ENCODE data around the gene LRRC53. TPM values are rescaled to one million over a fixed set of nuclear protein-coding genes. Genes with fewer than 3 reads are reported as not detected.

Gene LRRC53
- polyA plus RNA-seq, 1 experiment = not detected

DNA sequence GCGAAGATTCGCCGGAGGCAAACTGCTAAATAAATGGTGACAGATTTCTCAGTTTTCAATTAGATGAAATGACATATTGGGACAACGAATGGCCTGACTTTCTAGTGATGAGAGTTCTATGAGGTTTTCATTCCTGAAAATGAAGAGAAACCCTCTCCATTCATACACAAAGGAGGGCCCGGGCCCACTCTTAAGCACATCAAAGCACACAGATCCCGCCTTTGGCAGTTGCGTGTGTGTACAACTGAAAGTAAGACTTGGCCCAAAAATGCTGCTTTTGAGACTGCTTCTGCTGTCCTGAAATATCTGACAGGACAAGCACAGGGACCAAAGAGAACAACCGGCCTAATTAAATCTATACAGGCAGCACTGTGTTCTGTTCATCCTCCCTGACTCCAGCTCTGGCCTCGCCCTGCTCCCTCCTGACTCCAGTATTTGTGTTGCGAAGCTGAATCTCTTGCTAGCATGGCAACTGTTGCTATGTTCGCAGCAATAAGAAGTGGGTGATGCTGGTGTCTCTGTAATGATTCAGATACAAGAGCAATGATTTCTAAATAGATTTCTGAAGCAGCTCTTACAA, 7.4 kb downstream of the LRRC53 start:
- POLR2A ChIA-PET = no interaction called here
- CTCF ChIA-PET = no interaction called here
- no peaks in the 10 kb centered on the region for H3K27me3 ChIP-seq (ENCODE audit: control insufficient read depth, insufficient read depth, low read length)
- no peak for DNase-seq (ENCODE audit: low read depth)
- no peak overlapping the region for H3K4me3 ChIP-seq (ENCODE audit: low read depth, low read length)
- TF ChIP-seq, protein P1, sequence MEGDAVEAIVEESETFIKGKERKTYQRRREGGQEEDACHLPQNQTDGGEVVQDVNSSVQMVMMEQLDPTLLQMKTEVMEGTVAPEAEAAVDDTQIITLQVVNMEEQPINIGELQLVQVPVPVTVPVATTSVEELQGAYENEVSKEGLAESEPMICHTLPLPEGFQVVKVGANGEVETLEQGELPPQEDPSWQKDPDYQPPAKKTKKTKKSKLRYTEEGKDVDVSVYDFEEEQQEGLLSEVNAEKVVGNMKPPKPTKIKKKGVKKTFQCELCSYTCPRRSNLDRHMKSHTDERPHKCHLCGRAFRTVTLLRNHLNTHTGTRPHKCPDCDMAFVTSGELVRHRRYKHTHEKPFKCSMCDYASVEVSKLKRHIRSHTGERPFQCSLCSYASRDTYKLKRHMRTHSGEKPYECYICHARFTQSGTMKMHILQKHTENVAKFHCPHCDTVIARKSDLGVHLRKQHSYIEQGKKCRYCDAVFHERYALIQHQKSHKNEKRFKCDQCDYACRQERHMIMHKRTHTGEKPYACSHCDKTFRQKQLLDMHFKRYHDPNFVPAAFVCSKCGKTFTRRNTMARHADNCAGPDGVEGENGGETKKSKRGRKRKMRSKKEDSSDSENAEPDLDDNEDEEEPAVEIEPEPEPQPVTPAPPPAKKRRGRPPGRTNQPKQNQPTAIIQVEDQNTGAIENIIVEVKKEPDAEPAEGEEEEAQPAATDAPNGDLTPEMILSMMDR (IDR thresholded peaks at IDR 0.05; ENCODE audit: insufficient read depth, low read depth, low read length) = no peak
- H3K36me3 ChIP-seq (ENCODE audit: control insufficient read depth, insufficient read depth, low read length) = no peaks in the 10 kb centered on the region

DNA sequence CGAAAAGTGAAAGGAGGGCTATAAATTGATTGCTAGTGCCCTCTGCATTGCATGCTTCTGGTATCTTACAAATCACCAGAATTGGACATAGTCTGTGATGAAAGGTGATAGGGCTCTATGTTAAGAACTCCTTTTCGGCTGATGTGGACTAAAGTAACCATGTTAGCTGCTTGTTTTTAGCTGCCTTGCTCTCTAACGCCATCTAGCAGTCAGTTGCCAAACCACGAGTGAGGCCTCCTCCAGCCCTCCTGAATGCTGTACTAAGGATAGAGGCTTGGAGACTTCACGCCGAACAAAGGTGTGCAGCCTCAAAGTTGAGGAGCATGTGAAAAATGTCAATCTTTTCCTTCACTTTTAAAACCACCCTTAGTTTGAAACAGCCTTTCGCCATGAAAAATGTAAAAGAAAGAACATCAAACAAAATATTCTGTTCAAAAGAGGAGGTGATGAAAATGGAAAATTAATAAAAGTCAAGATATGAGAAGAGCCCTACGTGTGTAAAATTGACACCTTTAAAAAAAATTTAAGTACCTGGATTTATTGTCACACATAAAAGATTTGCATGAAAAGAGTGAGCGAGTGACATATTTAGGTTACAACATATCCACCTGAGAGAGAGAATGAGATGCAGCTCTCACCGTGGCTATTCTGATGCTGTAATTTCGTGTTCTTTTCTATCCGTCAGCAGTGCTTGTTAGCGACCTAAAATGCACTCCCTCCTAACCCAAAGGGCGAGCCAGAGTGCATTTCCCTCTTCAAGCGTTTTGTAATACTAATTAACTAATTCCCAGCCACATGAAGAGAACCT, 8.1 kb downstream of the LRRC53 start:
- TF ChIP-seq, protein P1 (IDR thresholded peaks at IDR 0.05; ENCODE audit: insufficient read depth, low read depth, low read length) = peak; percentile 74
- ChIA-PET CTCF (no interaction called here), POLR2A (no interaction called here)
- H3K4me3 ChIP-seq (ENCODE audit: low read depth, low read length) = no peak overlapping the region
- no peaks in the 10 kb centered on the region for H3K27me3 ChIP-seq (ENCODE audit: control insufficient read depth, insufficient read depth, low read length)
- no peaks in the 10 kb centered on the region for H3K36me3 ChIP-seq (ENCODE audit: control insufficient read depth, insufficient read depth, low read length)
- no peak for DNase-seq (ENCODE audit: low read depth)

DNA sequence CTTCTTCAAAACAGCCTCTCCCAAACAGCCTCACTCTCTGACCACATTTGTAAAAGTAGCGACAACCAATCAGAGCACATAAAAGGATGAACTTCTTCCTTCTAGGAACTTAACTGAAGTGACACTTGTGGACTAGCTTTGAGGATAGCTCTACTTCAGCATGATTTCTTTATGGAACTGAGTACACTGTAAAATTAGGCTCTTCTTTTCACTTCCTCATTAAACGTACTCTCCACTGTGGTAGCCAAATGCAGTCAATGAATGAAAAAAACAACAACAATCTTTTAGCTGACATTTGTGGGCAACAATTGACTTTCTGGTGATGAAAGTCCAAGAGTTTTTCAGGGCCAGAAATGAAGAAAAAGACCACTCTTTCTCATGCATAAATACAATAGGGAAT, 9.6 kb downstream of the LRRC53 start:
- Histone ChIP-seq H3K27me3 (ENCODE audit: control insufficient read depth, insufficient read depth, low read length) (no peaks in the 10 kb centered on the region), H3K36me3 (ENCODE audit: control insufficient read depth, insufficient read depth, low read length) (no peaks in the 10 kb centered on the region), H3K4me3 (ENCODE audit: low read depth, low read length) (no peak overlapping the region)
- DNase-seq (ENCODE audit: low read depth) = no peak
- TF ChIP-seq, protein P1 (IDR thresholded peaks at IDR 0.05; ENCODE audit: insufficient read depth, low read depth, low read length) = no peak
- CTCF ChIA-PET = interaction anchor here (0.5 to 1.4 kb wide), 3 partner anchors 10 to 597 kb away, joined by 3 to 5 read pairs (median 3); no protein-coding TSS in a partner anchor
- POLR2A ChIA-PET = no interaction called here

DNA sequence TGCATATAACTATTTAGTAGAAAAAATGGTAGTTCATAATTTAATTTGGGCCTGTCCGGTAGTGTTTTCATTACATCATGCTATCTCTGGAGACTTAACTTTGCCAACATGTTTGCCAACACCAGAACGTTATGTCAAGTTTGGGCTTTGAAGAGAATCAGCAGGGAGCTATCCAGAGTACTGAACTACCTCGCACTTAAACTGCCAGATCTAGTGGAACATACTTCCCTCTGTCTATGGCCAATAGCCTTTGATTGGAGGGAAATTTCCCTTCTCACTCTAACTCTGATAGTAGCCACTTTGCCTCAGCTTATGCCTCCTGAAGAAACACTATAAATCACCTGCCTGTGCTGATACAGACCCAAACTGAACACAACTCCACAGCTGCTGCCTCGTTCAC, 10.0 kb downstream of the LRRC53 start:
- POLR2A ChIA-PET = no interaction called here
- Histone ChIP-seq H3K27me3 (ENCODE audit: control insufficient read depth, insufficient read depth, low read length) (no peaks in the 10 kb centered on the region), H3K4me3 (ENCODE audit: low read depth, low read length) (no peak overlapping the region), H3K36me3 (ENCODE audit: control insufficient read depth, insufficient read depth, low read length) (no peaks in the 10 kb centered on the region)
- TF ChIP-seq, protein P1 (IDR thresholded peaks at IDR 0.05; ENCODE audit: insufficient read depth, low read depth, low read length) = no peak
- CTCF ChIA-PET = interaction anchor here (1.1 to 1.4 kb wide), 2 partner anchors 10 to 186 kb away, joined by 3 to 5 read pairs; no protein-coding TSS in a partner anchor
- DNase-seq (ENCODE audit: low read depth) = no peak

DNA sequence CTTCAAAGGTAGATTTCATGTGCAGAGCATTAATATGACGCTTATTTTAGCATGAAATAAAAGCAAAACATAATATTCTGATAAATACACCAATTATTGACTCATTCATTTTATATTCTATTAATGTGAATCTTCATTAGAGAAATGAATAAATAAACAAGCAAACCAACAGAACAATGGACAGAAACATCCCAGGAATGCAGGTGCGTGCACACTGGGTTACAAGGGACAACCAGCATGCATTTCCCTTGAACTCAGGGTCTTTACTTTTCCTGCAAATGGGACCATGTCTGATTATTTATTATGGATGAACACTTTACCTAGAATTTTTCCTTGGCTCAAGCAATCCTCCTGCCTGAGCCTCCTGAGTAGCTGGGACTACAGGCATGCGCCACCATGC, 13.5 kb downstream of the LRRC53 start:
- ChIA-PET POLR2A (no interaction called here), CTCF (no interaction called here)
- Histone ChIP-seq H3K27me3 (ENCODE audit: control insufficient read depth, insufficient read depth, low read length) (no peaks in the 10 kb centered on the region), H3K36me3 (ENCODE audit: control insufficient read depth, insufficient read depth, low read length) (no peaks in the 10 kb centered on the region), H3K4me3 (ENCODE audit: low read depth, low read length) (no peak overlapping the region)
- TF ChIP-seq, protein P1 (IDR thresholded peaks at IDR 0.05; ENCODE audit: insufficient read depth, low read depth, low read length) = no peak
- no peak for DNase-seq (ENCODE audit: low read depth)

Data from BJ (cell line).